HCT116 (cell line): Measurements from ENCODE around the gene TAS2R41. TPM values are rescaled to one million over a fixed set of nuclear protein-coding genes. Genes with fewer than 3 reads are reported as not detected.

Source experiments
- ATAC-seq: fragments of 200-7000 bp; cut with Tn5 transposase; 2 replicates; pipeline ENCODE4 v1.9.1; 2020; ENCODE audit warnings: mild to moderate bottlenecking, moderate library complexity
- BruUV-seq: library from RNA; stranded (reverse); fragments of 400-500 nt; replicated peaks from 2 replicates; lab custom pipeline; 2021; lab: Mats Ljungman, UMichigan
- CTCF ChIA-PET: fragments of 300-600 bp; sonication (Branson Sonifier 250); formaldehyde crosslinking; loops from one replicate; lab custom pipeline; 2021; ENCODE audit warnings: antibody characterized with exemption; lab: Charles Lee
- POLR2A ChIA-PET: fragments of 300-600, 350-600 bp; sonication (Branson Sonifier 250); formaldehyde crosslinking; loops from one replicate; lab custom pipeline; 2021; ENCODE audit warnings: antibody characterized with exemption; lab: Charles Lee
- RAD21 ChIA-PET, 2 experiments: fragments of 300-600 bp; sonication (Branson Sonifier 250); formaldehyde crosslinking; loops; one replicate each; lab custom pipeline; 2023; ENCODE audit warnings: low total read pairs in 2 of 2; ENCODE audit not compliant: uncharacterized antibody in 2 of 2, unreplicated experiment in 2 of 2, low non-redundant PET in 1 of 2; lab: Charles Lee
- DNase-seq: peaks from one replicate; pipeline ENCODE4 v3.0.0-alpha.2; 2010; ENCODE audit warnings: low read depth, low spot score
- H2AFZ ChIP-seq: fragments of 200-600 bp; shearing (Covaris generic), sonication (generic); 2 replicates; pipeline ENCODE4 v1.6.1; 2017; ENCODE audit warnings: low read depth, mixed run types, mixed read lengths, antibody characterized with exemption, low read length; ENCODE audit not compliant: poor library complexity, severe bottlenecking
- H3K27ac ChIP-seq: 2 replicates; pipeline ENCODE4 v1.5.1; 2012; ENCODE audit warnings: low read depth, low read length
- H3K27me3 ChIP-seq: fragments of 200-600 bp; sonication (generic); 2 replicates; pipeline ENCODE4 v1.6.1; 2016; ENCODE audit warnings: mixed run types, low read length, mixed read lengths; ENCODE audit not compliant: insufficient read depth
- H3K36me3 ChIP-seq, 2 experiments: fragments of 200-500 bp in 1 of 2; fragments of 200-600 bp in 1 of 2; sonication (Bioruptor generic) in 1 of 2; sonication (generic) in 1 of 2; 2 replicates each; pipeline versions ENCODE4 v1.5.1 to v1.6.1; 2014 to 2016; ENCODE audit warnings: low read length in 2 of 2, inconsistent platforms in 1 of 2, mixed read lengths in 1 of 2, mixed run types in 1 of 2; ENCODE audit not compliant: insufficient read depth in 2 of 2, control insufficient read depth in 1 of 2
- H3K4me1 ChIP-seq, 2 experiments: fragments of 200-600 bp in 1 of 2; sonication (generic) in 1 of 2; 2 replicates each; pipeline versions ENCODE4 v1.5.1 to v1.6.1; 2012 to 2017; ENCODE audit warnings: low read length in 2 of 2, inconsistent platforms in 1 of 2, mild to moderate bottlenecking in 1 of 2, mixed read lengths in 1 of 2, mixed run types in 1 of 2, moderate library complexity in 1 of 2; ENCODE audit not compliant: insufficient read depth in 2 of 2, control insufficient read depth in 1 of 2
- H3K4me2 ChIP-seq: fragments of 200-600 bp; sonication (generic); 2 replicates; pipeline ENCODE4 v1.6.1; 2017; ENCODE audit warnings: mixed run types, low read length, mixed read lengths
- H3K4me3 ChIP-seq, 2 experiments: fragments of 200-600 bp in 1 of 2; sonication (generic) in 1 of 2; replicated peaks in 1 of 2; 2 replicates each; pipeline ENCODE4 v1.5.1; 2011 to 2016; ENCODE audit warnings: low read length in 2 of 2, control low read depth in 1 of 2, low read depth in 1 of 2, mild to moderate bottlenecking in 1 of 2, mixed read lengths in 1 of 2, mixed run types in 1 of 2
- H3K79me2 ChIP-seq: fragments of 200-600 bp; sonication (generic); 2 replicates; pipeline ENCODE4 v1.6.1; 2017; ENCODE audit warnings: mild to moderate bottlenecking, mixed run types, low read length, moderate library complexity, mixed read lengths; ENCODE audit not compliant: insufficient read depth
- H3K9ac ChIP-seq: fragments of 200-600 bp; sonication (generic); 2 replicates; pipeline ENCODE4 v1.6.1; 2016; ENCODE audit warnings: low read length, mixed read lengths
- H3K9me2 ChIP-seq: fragments of 200-600 bp; sonication (generic), shearing (Covaris generic); 2 replicates; pipeline ENCODE4 v1.6.1; 2017; ENCODE audit warnings: mixed run types, mild to moderate bottlenecking, moderate library complexity; ENCODE audit not compliant: insufficient read depth
- H3K9me3 ChIP-seq, 2 experiments: fragments of 200-500 bp in 1 of 2; fragments of 200-600 bp in 1 of 2; sonication (Bioruptor generic) in 1 of 2; sonication (generic) in 1 of 2; 2 replicates each; pipeline ENCODE4 v1.6.1; 2014 to 2017; ENCODE audit warnings: low read length in 2 of 2, mixed read lengths in 2 of 2, inconsistent platforms in 1 of 2, low read depth in 1 of 2, mild to moderate bottlenecking in 1 of 2, mixed run types in 1 of 2, moderate library complexity in 1 of 2; ENCODE audit not compliant: control insufficient read depth in 1 of 2, insufficient read depth in 1 of 2
- H4K20me1 ChIP-seq: fragments of 200-600 bp; sonication (generic), shearing (Covaris generic); 2 replicates; pipeline ENCODE4 v1.6.1; 2017; ENCODE audit warnings: mixed run types, mild to moderate bottlenecking, moderate library complexity; ENCODE audit not compliant: insufficient read depth
- ELF1 ChIP-seq: IDR thresholded peaks from 2 replicates; pipeline ENCODE4 v1.6.1; 2012; ENCODE audit warnings: low read depth, borderline replicate concordance
- FOSL1 ChIP-seq: IDR thresholded peaks from 2 replicates; pipeline ENCODE4 v1.6.1; 2012; ENCODE audit warnings: low read depth
- JUND ChIP-seq: IDR thresholded peaks from 2 replicates; pipeline ENCODE4 v1.6.1; 2012
- SIN3A ChIP-seq: IDR thresholded peaks from 2 replicates; pipeline ENCODE4 v1.6.1; 2012; ENCODE audit warnings: low read depth
- SRF ChIP-seq: IDR thresholded peaks from 2 replicates; pipeline ENCODE4 v1.6.1; 2012; ENCODE audit warnings: low read depth
- TCF7L2 ChIP-seq: IDR thresholded peaks from 2 replicates; pipeline ENCODE4 v1.7.0; 2011; ENCODE audit warnings: borderline replicate concordance, inconsistent platforms; ENCODE audit not compliant: insufficient read depth, insufficient read length; ENCODE audit errors: extremely low read depth
- YY1 ChIP-seq: IDR thresholded peaks from 2 replicates; pipeline ENCODE4 v1.6.1; 2011; ENCODE audit warnings: low read length, low read depth, moderate library complexity, mild to moderate bottlenecking; ENCODE audit not compliant: insufficient replicate concordance; ENCODE audit errors: extremely low read depth
- ZFX ChIP-seq: fragments of 450-650 bp; IDR thresholded peaks from 2 replicates; pipeline ENCODE4 v1.6.1; 2017
- ZNF274 ChIP-seq: fragments of 200-500 bp; sonication (Bioruptor generic); IDR thresholded peaks from 2 replicates; pipeline ENCODE4 v1.6.1; 2014; ENCODE audit warnings: mild to moderate bottlenecking, low read depth, low read length, inconsistent platforms
- intact Hi-C: fragments of 100-400 bp; cut with micrococcal nuclease; formaldehyde crosslinking; loops from 2 replicates; pipeline ENCODE4 v1.10.0; 2022
- total RNA-seq: library from RNA; stranded (reverse); gene quantifications from one replicate; pipeline ENCODE4 v1.2.1, GENCODE V29; 2021; ENCODE audit not compliant: unreplicated experiment
- TF ChIP-seq, protein P1 (sequence below), 3 experiments: fragments of 200-600 bp in 1 of 3; sonication (generic) in 1 of 3; IDR thresholded peaks in 2 of 3; conservative IDR thresholded peaks in 1 of 3; 2 replicates each; pipeline ENCODE4 v1.5.1; 2012 to 2017; ENCODE audit warnings: low read depth in 2 of 3, low read length in 2 of 3, antibody characterized with exemption in 1 of 3, borderline replicate concordance in 1 of 3, control low read depth in 1 of 3, mild to moderate bottlenecking in 1 of 3, mixed read lengths in 1 of 3, mixed run types in 1 of 3, moderate library complexity in 1 of 3; ENCODE audit not compliant: insufficient read depth in 1 of 3
- TF ChIP-seq, protein P2 (sequence below): IDR thresholded peaks from 2 replicates; pipeline ENCODE4 v1.6.1; 2012
- TF ChIP-seq, protein P3 (sequence below): IDR thresholded peaks from 2 replicates; pipeline ENCODE4 v1.6.1; 2012; ENCODE audit warnings: low read depth
- TF ChIP-seq, protein P4 (sequence below): IDR thresholded peaks from 2 replicates; pipeline ENCODE4 v1.6.1; 2012

TAS2R41 gene
- total RNA-seq, 1 experiment from 2014 or later = not detected

DNA sequence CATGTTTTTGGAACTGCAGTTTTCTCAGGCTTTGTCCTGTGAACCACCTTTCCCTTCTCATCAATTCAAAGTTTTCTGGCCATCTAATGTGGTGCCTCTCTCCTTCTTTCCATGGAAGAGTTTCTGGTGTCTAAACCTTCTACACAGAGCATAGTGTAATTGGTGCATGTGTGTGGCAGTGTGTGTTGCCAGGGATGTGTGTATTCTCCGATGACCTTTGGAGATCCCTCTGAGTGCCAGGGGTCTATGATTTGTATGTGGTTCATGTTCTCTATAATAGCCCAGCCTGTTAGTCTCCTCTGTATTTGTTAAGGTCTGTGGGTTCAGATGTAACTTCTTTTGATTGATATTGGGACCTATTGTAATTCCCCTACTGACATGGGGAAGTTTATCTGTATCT, 32.9 kb upstream of the TAS2R41 start:
- no peak overlapping the region for H2AFZ ChIP-seq
- BruUV-seq = no TSS peak
- TF ChIP-seq SRF (no peak), SIN3A (no peak), ZNF274 (no peak), YY1 (no peak), TCF7L2 (no peak), FOSL1 (no peak), ZFX (no peak), ELF1 (no peak), JUND (no peak)
- TF ChIP-seq, protein P1, sequence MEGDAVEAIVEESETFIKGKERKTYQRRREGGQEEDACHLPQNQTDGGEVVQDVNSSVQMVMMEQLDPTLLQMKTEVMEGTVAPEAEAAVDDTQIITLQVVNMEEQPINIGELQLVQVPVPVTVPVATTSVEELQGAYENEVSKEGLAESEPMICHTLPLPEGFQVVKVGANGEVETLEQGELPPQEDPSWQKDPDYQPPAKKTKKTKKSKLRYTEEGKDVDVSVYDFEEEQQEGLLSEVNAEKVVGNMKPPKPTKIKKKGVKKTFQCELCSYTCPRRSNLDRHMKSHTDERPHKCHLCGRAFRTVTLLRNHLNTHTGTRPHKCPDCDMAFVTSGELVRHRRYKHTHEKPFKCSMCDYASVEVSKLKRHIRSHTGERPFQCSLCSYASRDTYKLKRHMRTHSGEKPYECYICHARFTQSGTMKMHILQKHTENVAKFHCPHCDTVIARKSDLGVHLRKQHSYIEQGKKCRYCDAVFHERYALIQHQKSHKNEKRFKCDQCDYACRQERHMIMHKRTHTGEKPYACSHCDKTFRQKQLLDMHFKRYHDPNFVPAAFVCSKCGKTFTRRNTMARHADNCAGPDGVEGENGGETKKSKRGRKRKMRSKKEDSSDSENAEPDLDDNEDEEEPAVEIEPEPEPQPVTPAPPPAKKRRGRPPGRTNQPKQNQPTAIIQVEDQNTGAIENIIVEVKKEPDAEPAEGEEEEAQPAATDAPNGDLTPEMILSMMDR (IDR thresholded peaks at IDR 0.05 in 2 of 3, conservative IDR thresholded peaks at IDR 0.05 in 1 of 3; ENCODE audit: borderline replicate concordance in 1 of 3, insufficient read depth in 1 of 3, low read depth in 2 of 3, low read length in 2 of 3) = no peak
- TF ChIP-seq, protein P2, sequence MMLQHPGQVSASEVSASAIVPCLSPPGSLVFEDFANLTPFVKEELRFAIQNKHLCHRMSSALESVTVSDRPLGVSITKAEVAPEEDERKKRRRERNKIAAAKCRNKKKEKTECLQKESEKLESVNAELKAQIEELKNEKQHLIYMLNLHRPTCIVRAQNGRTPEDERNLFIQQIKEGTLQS = no peak
- TF ChIP-seq, protein P3, sequence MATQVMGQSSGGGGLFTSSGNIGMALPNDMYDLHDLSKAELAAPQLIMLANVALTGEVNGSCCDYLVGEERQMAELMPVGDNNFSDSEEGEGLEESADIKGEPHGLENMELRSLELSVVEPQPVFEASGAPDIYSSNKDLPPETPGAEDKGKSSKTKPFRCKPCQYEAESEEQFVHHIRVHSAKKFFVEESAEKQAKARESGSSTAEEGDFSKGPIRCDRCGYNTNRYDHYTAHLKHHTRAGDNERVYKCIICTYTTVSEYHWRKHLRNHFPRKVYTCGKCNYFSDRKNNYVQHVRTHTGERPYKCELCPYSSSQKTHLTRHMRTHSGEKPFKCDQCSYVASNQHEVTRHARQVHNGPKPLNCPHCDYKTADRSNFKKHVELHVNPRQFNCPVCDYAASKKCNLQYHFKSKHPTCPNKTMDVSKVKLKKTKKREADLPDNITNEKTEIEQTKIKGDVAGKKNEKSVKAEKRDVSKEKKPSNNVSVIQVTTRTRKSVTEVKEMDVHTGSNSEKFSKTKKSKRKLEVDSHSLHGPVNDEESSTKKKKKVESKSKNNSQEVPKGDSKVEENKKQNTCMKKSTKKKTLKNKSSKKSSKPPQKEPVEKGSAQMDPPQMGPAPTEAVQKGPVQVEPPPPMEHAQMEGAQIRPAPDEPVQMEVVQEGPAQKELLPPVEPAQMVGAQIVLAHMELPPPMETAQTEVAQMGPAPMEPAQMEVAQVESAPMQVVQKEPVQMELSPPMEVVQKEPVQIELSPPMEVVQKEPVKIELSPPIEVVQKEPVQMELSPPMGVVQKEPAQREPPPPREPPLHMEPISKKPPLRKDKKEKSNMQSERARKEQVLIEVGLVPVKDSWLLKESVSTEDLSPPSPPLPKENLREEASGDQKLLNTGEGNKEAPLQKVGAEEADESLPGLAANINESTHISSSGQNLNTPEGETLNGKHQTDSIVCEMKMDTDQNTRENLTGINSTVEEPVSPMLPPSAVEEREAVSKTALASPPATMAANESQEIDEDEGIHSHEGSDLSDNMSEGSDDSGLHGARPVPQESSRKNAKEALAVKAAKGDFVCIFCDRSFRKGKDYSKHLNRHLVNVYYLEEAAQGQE = no peak
- TF ChIP-seq, protein P4, sequence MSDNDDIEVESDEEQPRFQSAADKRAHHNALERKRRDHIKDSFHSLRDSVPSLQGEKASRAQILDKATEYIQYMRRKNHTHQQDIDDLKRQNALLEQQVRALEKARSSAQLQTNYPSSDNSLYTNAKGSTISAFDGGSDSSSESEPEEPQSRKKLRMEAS = no peak

More for the DNA sequence above, 32.9 kb upstream of the TAS2R41 start:
- POLR2A ChIA-PET = no interaction called here
- H4K20me1 ChIP-seq = no peaks in the 10 kb centered on the region
- H3K9me2 ChIP-seq = no peaks in the 10 kb centered on the region
- no peak overlapping the region for H3K27ac ChIP-seq
- no peak for DNase-seq
- no peaks in the 10 kb centered on the region for H3K36me3 ChIP-seq
- CTCF ChIA-PET = no interaction called here
- intact Hi-C loops = no loop called here
- H3K9ac ChIP-seq = no peak overlapping the region
- no peak overlapping the region for H3K4me3 ChIP-seq
- no peaks in the 10 kb centered on the region for H3K79me2 ChIP-seq
- no peaks in the 10 kb centered on the region for H3K9me3 ChIP-seq
- H3K27me3 ChIP-seq = no peaks in the 10 kb centered on the region
- RAD21 ChIA-PET = no interaction called here
- H3K4me1 ChIP-seq = no peaks in the 10 kb centered on the region
- no peak overlapping the region for H3K4me2 ChIP-seq
- no peak for ATAC-seq
